GM19099 (cell line): ENCODE data around the gene SRRM5.

Experiments used
- POLR2A ChIP-seq: IDR thresholded peaks from 3 replicates; pipeline ENCODE4 v1.6.1; 2011; ENCODE audit warnings: low read depth; ENCODE audit not compliant: insufficient read length; ENCODE audit errors: extremely low read depth

SRRM5 gene

GRCh38 chr19:43599635-43600295 lies 12.1 kb upstream of the SRRM5 start:
- no peak for TF ChIP-seq POLR2A

GRCh38 chr19:43605875-43606568 lies 5.9 kb upstream of the SRRM5 start:
- TF ChIP-seq POLR2A, result no peak

GRCh38 chr19:43606569-43607229 lies 5.2 kb upstream of the SRRM5 start:
- no peak for TF ChIP-seq POLR2A

GRCh38 chr19:43607238-43608205 lies 4.4 kb upstream of the SRRM5 start:
- no peak for TF ChIP-seq POLR2A

GRCh38 chr19:43609872-43610271 lies 2.0 kb upstream of the SRRM5 start:
- no peak for TF ChIP-seq POLR2A

GRCh38 chr19:43610493-43610892 lies 1.4 kb upstream of the SRRM5 start:
- TF ChIP-seq POLR2A, result no peak

GRCh38 chr19:43612374-43612773 lies 486 bp downstream of the SRRM5 start:
- no peak for TF ChIP-seq POLR2A

GRCh38 chr19:43616306-43616705 lies 4.4 kb downstream of the SRRM5 start:
- TF ChIP-seq POLR2A, result no peak

- TF ChIP-seq POLR2A, result no peak
These were observed 5.1 kb downstream of the SRRM5 start for GRCh38 chr19:43616954-43617353.

GRCh38 chr19:43618921-43619261 lies 7.0 kb downstream of the SRRM5 start:
- TF ChIP-seq POLR2A, result no peak

GRCh38 chr19:43619262-43620060 lies 7.6 kb downstream of the SRRM5 start, which contains the start of gene ZNF428:
TSS of gene ZNF428 (minus strand) at chr19:43619629. CDS start at chr19:43614304, 5,325 bp downstream.
- peak; percentile 88 for TF ChIP-seq POLR2A

GRCh38 chr19:43620061-43621001 lies 8.4 kb downstream of the SRRM5 start:
- TF ChIP-seq POLR2A, result no peak

- no peak for TF ChIP-seq POLR2A
These were observed 10.2 kb downstream of the SRRM5 start for GRCh38 chr19:43622070-43622469.
